SKM-1 treated with dmso at 0.1 percent for 144 hours (cell line): Measurements from ENCODE around the gene MUSK.

ENCODE experiments used
- DNase-seq: peaks from one replicate; lab custom pipeline; 2025; ENCODE audit not compliant: unreplicated experiment; lab: John Stamatoyannopoulos, UW

Gene MUSK

GRCh38 chr9:110847671-110848070 is 179.1 kb downstream of the MUSK start:
- no peak for DNase-seq

GRCh38 chr9:110850401-110851135 is 182.0 kb downstream of the MUSK start:
- no peak for DNase-seq
